Keratinocyte (primary cell): ENCODE data around the gene CLPSL1. TPM values are rescaled to one million over a fixed set of nuclear protein-coding genes. Genes with fewer than 3 reads are reported as not detected.

ENCODE experiments used
- DNase-seq: peaks from one replicate; pipeline ENCODE4 v3.0.0-alpha.2; 2011; ENCODE audit warnings: low read depth, missing footprints, low spot score
- FAIRE-seq: peaks from 2 replicates; lab custom pipeline; 2011; peaks lifted over from hg19 to GRCh38; lab: Jason Lieb, UNC
- H2AFZ ChIP-seq: 2 replicates; pipeline ENCODE4 v1.6.0; 2012; ENCODE audit warnings: low read length, control low read depth, inconsistent platforms; ENCODE audit not compliant: control insufficient read depth
- H3K27ac ChIP-seq: 2 replicates; pipeline ENCODE4 v1.5.1; 2011; ENCODE audit warnings: low read length; ENCODE audit not compliant: control insufficient read depth, insufficient read depth
- H3K27me3 ChIP-seq: 3 replicates; pipeline ENCODE4 v1.6.0; 2011; ENCODE audit warnings: low read length; ENCODE audit not compliant: control insufficient read depth, insufficient read depth; ENCODE audit errors: extremely low read depth
- H3K36me3 ChIP-seq, 2 experiments: 2 replicates in 1 of 2; 3 replicates in 1 of 2; pipeline ENCODE4 v1.5.1; 2011; ENCODE audit warnings: low read length in 2 of 2, mild to moderate bottlenecking in 1 of 2; ENCODE audit not compliant: control insufficient read depth in 2 of 2, insufficient read depth in 2 of 2; ENCODE audit errors: extremely low read depth in 1 of 2
- H3K4me1 ChIP-seq: 3 replicates; pipeline ENCODE4 v1.5.1; 2011; ENCODE audit warnings: low read length; ENCODE audit not compliant: control insufficient read depth, insufficient read depth; ENCODE audit errors: extremely low read depth
- H3K4me2 ChIP-seq: 3 replicates; pipeline ENCODE4 v1.6.0; 2011; ENCODE audit warnings: low read depth, low read length; ENCODE audit not compliant: control insufficient read depth, insufficient read depth; ENCODE audit errors: extremely low read depth
- H3K4me3 ChIP-seq, 3 experiments: fragments of 200-600 bp in 1 of 3; sonication (generic) in 1 of 3; 2 replicates in 2 of 3; 3 replicates in 1 of 3; pipeline ENCODE4 v1.5.1; 2011 to 2016; ENCODE audit warnings: low read length in 3 of 3, mild to moderate bottlenecking in 3 of 3, control low read depth in 2 of 3, inconsistent platforms in 1 of 3, low read depth in 1 of 3, mixed read lengths in 1 of 3, mixed run types in 1 of 3, moderate library complexity in 1 of 3; ENCODE audit not compliant: control insufficient read depth in 2 of 3, insufficient read depth in 2 of 3; ENCODE audit errors: extremely low read depth in 1 of 3
- H3K79me2 ChIP-seq: 2 replicates; pipeline ENCODE4 v1.6.0; 2012; ENCODE audit warnings: low read length; ENCODE audit not compliant: control insufficient read depth, insufficient read depth
- H3K9ac ChIP-seq: 3 replicates; pipeline ENCODE4 v1.6.0; 2011; ENCODE audit warnings: low read length; ENCODE audit not compliant: control insufficient read depth, insufficient read depth; ENCODE audit errors: extremely low read depth
- H3K9me1 ChIP-seq: 3 replicates; pipeline ENCODE4 v1.6.0; 2011; ENCODE audit warnings: low read length; ENCODE audit not compliant: control insufficient read depth, insufficient read depth; ENCODE audit errors: extremely low read depth
- H3K9me3 ChIP-seq: 2 replicates; pipeline ENCODE4 v1.5.1; 2012; ENCODE audit warnings: low read depth, low read length; ENCODE audit not compliant: control insufficient read depth
- H4K20me1 ChIP-seq: 3 replicates; pipeline ENCODE4 v1.6.0; 2011; ENCODE audit warnings: low read length; ENCODE audit not compliant: control insufficient read depth, insufficient read depth; ENCODE audit errors: extremely low read depth
- EZH2 ChIP-seq: IDR thresholded peaks from one replicate; pipeline ENCODE4 v1.6.1; 2012; ENCODE audit warnings: inconsistent platforms, mild to moderate bottlenecking, low read length, moderate library complexity
- dilution Hi-C: fragments of 300-500 bp; cut with MboI; formaldehyde crosslinking; loops from one replicate; pipeline ENCODE4 v1.7.0; 2020; ENCODE audit warnings: low sequenced_read_pairs; ENCODE audit not compliant: extremely low pct_ligation_motif_present
- polyA plus RNA-seq, 5 experiments: library from polyadenylated mRNA; depleted of rRNA in 3 of 5; stranded (reverse) in 3 of 5; stranded (forward) in 1 of 5; unstranded in 1 of 5; fragments of >200 nt; gene quantifications; 1 replicate in 1 of 5; 2 replicates in 3 of 5; 3 replicates in 1 of 5; pipeline versions ENCODE4 v1.2.1 to v1.2.3, GENCODE V29; 2011 to 2012; ENCODE audit warnings: missing spikeins in 2 of 5, low read depth in 1 of 5, low replicate concordance in 1 of 5
- TF ChIP-seq, protein P1 (sequence below), 3 experiments: IDR thresholded peaks in 1 of 3; conservative IDR thresholded peaks in 1 of 3; optimal IDR thresholded peaks in 1 of 3; 2 replicates in 2 of 3; 3 replicates in 1 of 3; pipeline versions ENCODE3 to v1.5.1; 2011; ENCODE audit warnings: low read length in 3 of 3, mild to moderate bottlenecking in 3 of 3, moderate library complexity in 2 of 3, control low read depth in 1 of 3, inconsistent platforms in 1 of 3; ENCODE audit not compliant: insufficient read depth in 2 of 3; ENCODE audit errors: extremely low read depth in 1 of 3

Gene CLPSL1
- polyA plus RNA-seq, 1 donor (not counting 4 experiments of a cell fraction or from before 2014, with no cell fraction given) = not detected

DNA sequence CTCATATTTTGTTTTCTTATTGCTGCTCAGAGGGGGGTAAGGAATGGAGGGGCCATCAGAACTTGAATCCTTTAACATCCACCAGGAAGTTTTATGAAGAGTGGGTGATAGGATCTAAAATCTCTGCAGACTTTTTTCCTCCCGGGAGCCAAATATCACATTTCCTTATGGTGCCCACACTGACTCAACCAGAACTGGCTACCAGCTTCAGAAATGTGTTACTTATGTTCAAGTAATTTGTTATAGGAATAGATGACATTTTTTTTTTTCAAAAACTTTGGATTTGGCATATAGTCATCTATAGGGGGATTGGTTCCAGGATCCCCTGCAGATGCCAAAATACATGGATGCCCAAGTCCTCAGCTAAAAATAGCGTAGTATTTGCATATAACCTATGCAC, 42.8 kb downstream of the CLPSL1 start:
- Histone ChIP-seq H3K9ac (no peak overlapping the region), H3K4me1 (no peaks in the 10 kb centered on the region), H3K4me3 (no peak overlapping the region), H3K79me2 (no peaks in the 10 kb centered on the region), H3K27ac (no peak overlapping the region), H3K4me2 (no peak overlapping the region), H3K36me3 (no peaks in the 10 kb centered on the region), H3K27me3 (no peaks in the 10 kb centered on the region), H2AFZ (no peak overlapping the region), H4K20me1 (no peaks in the 10 kb centered on the region), H3K9me1 (no peaks in the 10 kb centered on the region), H3K9me3 (no peaks in the 10 kb centered on the region)
- TF ChIP-seq EZH2 = no peak
- no peak for DNase-seq
- FAIRE-seq = no peak
- dilution Hi-C loops = no loop called here

- H3K9me1 ChIP-seq = no peaks in the 10 kb centered on the region
- no peak overlapping the region for H3K4me2 ChIP-seq
- H3K9me3 ChIP-seq = no peaks in the 10 kb centered on the region
- dilution Hi-C loops = no loop called here
- no peaks in the 10 kb centered on the region for H3K79me2 ChIP-seq
- H3K27ac ChIP-seq = no peak overlapping the region
- no peaks in the 10 kb centered on the region for H3K27me3 ChIP-seq
- FAIRE-seq (no peak), DNase-seq (no peak)
- no peak overlapping the region for H3K4me3 ChIP-seq
- no peak overlapping the region for H3K9ac ChIP-seq
- TF ChIP-seq, protein P1, sequence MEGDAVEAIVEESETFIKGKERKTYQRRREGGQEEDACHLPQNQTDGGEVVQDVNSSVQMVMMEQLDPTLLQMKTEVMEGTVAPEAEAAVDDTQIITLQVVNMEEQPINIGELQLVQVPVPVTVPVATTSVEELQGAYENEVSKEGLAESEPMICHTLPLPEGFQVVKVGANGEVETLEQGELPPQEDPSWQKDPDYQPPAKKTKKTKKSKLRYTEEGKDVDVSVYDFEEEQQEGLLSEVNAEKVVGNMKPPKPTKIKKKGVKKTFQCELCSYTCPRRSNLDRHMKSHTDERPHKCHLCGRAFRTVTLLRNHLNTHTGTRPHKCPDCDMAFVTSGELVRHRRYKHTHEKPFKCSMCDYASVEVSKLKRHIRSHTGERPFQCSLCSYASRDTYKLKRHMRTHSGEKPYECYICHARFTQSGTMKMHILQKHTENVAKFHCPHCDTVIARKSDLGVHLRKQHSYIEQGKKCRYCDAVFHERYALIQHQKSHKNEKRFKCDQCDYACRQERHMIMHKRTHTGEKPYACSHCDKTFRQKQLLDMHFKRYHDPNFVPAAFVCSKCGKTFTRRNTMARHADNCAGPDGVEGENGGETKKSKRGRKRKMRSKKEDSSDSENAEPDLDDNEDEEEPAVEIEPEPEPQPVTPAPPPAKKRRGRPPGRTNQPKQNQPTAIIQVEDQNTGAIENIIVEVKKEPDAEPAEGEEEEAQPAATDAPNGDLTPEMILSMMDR (optimal IDR thresholded peaks at IDR 0.05 in 1 of 3, IDR thresholded peaks at IDR 0.05 in 1 of 3, conservative IDR thresholded peaks at IDR 0.05 in 1 of 3; ENCODE audit: extremely low read depth in 1 of 3, insufficient read depth in 2 of 3, low read length in 3 of 3) = no peak
- TF ChIP-seq EZH2 = no peak
- H4K20me1 ChIP-seq = no peaks in the 10 kb centered on the region
- no peaks in the 10 kb centered on the region for H3K4me1 ChIP-seq
- H3K36me3 ChIP-seq = no peaks in the 10 kb centered on the region
- H2AFZ ChIP-seq = no peak overlapping the region
These were observed 43.9 kb downstream of the CLPSL1 start for GRCh38 chr6:35824552-35825192.

- no peaks in the 10 kb centered on the region for H3K9me1 ChIP-seq
- no peaks in the 10 kb centered on the region for H3K9me3 ChIP-seq
- dilution Hi-C loops = no loop called here
- H3K36me3 ChIP-seq = peaks cover 1 to 3% of the 10 kb centered on the region in 2 experiments
- no peaks in the 10 kb centered on the region for H3K4me1 ChIP-seq
- no peak overlapping the region for H3K4me3 ChIP-seq
- H3K79me2 ChIP-seq = no peaks in the 10 kb centered on the region
- no peaks in the 10 kb centered on the region for H4K20me1 ChIP-seq
- FAIRE-seq (no peak), DNase-seq (no peak)
- no peak overlapping the region for H3K27ac ChIP-seq
- no peaks in the 10 kb centered on the region for H3K27me3 ChIP-seq
- TF ChIP-seq, protein P1 (optimal IDR thresholded peaks at IDR 0.05 in 1 of 3, IDR thresholded peaks at IDR 0.05 in 1 of 3, conservative IDR thresholded peaks at IDR 0.05 in 1 of 3; ENCODE audit: extremely low read depth in 1 of 3, insufficient read depth in 2 of 3, low read length in 3 of 3) = no peak
- no peak for TF ChIP-seq EZH2
- H2AFZ ChIP-seq = no peak overlapping the region
- H3K4me2 ChIP-seq = no peak overlapping the region
- no peak overlapping the region for H3K9ac ChIP-seq
These were observed 48.5 kb downstream of the CLPSL1 start for GRCh38 chr6:35829306-35829705.
